NCI-H748 treated with DMSO at 0.1 percent for 48 hours (cell line): ENCODE measurements around the gene BTLA.
"Not testable (repeated sequence)": the region's sequence is repeated elsewhere in the genome, so short reads cannot be mapped to it uniquely, and the experiment has no call there.

Experiments
- DNase-seq: peaks from one replicate; lab custom pipeline; 2025; lab: John Stamatoyannopoulos, UW

BTLA gene

DNA sequence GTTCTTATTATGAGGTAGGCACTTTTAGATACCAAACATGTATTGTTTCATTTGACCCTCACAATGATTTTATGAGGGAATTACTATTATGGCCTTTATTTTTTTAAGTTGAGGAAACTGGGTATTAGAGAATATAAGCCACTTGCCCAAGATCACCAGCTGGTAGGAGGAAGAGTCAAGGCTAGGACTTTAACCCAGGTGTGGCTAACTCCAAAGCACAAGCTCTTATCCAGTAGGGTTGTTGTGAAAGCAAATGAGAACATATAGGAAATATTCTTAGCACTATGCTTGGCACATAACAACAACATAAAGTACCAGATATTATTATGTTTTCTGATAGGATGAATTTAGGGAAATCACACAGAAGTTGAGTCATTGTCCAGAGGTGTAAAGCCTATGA is 7.9 kb downstream of the BTLA start:
- no peak for DNase-seq

DNA sequence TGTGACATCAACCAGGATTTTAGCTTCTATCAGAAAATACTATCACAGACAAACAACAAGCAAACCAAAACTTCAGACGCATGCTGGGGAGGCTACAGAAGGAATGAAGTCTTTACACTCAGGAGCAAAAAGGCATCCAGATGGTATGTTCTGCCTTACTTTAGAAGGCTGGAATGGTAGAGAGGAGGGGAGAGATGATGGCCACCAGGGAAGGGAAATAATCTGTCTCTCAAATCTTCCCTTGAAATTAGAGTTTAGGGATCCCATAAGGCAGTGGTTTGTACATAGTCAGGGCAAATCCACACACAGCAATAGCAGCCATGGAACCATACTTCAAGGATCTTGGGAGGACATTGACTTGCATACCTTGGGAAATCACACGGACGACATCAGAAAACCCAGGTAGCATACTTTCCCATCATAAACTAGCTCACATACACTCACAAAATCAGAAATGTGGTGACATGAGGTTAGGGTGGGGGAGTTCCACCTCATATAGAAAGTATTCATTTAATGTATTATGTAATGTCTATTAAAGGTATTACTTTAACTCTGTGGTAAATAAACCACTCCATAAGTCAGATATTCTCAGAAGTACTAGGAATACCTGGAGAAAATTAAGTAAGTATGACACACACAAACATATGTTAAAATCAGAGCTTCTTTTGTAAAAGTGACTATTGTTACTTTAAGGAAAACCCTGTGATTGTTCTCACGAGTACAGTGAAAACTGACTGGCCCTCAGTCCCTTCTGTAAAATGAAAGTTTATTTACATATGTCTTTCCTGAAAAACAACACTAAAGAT is 9.4 kb downstream of the BTLA start:
- no peak for DNase-seq

DNA sequence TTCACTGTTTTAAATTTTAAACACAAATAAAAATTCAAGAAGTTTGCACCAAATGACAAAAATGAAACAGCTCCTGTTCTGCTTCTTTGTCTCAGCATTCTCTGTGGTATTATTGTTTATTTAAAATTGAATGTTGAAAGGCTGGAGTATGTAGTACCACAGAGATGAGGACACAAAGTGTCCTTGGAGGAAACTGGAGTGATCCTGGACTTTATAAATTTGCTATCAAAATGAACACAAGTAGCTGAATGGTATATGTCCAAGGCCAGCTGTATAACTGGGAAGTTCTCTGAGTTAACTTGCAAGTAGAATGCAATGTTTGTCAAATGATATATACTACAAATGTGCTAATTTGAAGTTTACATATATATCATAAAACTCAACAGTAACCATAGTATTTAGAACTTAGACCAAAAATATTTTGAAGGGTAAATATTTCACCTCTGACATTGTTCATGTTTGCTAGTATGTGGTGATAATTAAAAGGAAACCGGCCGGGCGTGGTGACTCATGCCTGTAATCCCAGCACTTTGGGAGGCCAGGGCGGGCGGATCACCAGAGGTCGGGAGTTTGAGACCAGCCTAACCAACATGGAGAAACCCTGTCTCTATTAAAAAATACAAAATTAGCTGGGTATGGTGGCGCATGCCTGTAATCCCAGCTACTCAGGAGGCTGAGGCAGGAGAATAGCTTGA is 12.3 kb downstream of the BTLA start:
- DNase-seq = no peak

DNA sequence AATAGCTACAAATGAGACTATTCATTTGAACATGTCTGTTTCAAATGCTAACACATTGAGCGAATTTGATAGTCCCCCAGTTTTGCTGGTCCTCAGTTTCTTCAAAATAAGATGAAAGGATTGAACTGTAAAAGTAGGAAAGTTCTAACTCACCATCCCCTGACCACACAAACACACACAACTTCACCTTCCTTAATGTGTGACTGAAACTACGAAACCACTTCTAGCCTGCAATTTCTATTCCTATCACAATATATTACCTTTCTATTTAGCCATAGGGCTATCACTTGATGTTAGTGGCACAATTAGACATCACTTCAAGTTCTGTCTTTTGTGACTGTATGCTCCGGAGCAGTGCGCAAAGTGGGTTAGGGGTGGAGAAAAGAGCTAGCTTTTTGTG is 14.9 kb downstream of the BTLA start:
- DNase-seq = no peak

DNA sequence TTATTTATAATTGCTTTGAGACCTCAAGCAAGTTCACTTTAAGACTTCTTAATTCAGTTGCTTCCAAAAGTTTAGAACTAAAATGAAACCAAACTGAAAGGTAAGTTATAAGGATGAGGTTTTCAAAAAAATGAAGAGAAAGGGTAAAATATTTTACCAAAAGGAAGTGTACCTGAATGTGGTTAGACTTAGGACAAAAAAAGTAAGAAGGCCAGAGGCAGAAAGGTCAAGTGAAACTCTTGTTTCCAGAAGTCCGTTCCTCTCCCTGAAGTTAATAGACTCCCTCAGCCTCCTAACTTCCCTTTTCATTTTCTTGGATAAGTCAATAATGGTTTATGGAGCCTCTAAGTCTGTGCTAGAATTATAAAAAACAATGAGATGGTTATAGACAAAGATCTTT is 16.6 kb downstream of the BTLA start:
- DNase-seq = no peak

DNA sequence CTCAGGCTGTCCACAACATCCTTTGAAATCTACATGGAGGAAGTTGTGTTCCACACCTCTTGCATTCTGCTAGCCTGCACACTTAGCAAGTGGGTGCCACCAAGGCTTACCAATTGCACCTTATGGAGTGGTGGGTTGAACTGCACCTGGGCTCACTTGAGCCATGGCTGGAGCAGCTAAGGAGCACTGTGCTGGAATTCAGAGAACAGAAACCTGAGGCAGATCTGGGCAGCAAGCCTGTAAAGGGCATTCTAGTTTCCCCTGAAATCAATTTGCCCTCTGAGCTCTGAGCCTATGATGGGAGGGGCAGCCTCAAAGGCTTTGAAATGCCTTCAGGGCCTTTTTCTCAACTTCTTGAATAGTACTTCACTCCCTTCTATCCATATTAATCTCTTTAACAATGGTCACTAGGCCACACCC is 18.0 kb downstream of the BTLA start:
- DNase-seq = no peak

DNA sequence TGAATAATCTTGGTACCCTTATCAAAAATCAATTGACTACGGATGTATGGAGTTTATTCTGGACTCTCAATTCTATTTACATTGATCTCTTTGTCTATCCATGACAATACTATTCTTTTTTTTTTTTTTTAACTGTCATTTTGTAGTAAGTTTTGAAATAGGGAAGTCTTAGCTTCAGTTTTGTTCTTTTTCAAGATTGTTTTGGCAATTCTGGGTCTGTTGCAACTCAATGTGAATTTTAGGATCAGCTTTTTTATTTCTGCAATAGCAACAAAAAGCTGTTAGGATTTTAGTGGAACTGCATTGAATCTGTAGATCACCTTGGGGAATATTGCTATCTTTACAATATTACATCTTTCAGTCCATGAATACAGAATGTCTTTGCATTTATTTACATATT is 21.4 kb downstream of the BTLA start:
- DNase-seq = no peak

DNA sequence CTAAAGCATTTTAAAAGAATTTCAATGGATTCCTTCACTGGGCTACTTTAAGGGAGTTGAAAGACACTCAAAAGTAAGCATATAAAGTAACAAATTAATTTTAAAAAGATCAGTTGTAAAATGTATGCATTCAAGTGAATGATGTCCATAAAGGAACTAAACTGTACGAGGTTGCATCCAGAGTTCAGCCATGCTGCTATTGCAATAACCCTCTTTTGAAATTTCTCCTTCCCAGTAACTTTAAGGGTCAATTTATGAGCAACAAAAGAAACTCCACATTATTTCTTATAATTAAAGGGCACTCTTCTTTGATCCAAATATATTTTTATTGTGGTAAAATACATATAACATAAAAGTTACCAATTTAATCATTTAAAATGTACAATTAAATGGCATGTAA is 22.9 kb downstream of the BTLA start:
- no peak for DNase-seq

DNA sequence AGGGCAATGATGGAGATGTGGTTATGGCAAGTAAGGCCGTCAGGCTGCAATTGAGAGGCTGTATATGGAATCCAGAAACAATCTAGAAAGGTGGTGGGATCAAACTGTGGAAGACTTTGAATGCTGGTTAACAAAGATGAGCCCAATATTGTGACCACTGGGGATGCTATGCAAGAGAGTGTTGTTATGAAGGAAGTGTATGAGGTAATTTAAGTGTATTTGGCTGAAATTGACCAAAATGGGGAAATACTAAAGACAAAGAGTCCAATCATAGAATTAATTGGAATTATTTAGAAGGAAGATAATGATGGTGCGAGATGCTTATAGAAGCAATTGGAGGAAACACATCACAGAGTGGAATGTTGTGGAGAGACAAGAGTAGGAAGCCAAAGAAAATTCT is 24.5 kb downstream of the BTLA start:
- no peak for DNase-seq

DNA sequence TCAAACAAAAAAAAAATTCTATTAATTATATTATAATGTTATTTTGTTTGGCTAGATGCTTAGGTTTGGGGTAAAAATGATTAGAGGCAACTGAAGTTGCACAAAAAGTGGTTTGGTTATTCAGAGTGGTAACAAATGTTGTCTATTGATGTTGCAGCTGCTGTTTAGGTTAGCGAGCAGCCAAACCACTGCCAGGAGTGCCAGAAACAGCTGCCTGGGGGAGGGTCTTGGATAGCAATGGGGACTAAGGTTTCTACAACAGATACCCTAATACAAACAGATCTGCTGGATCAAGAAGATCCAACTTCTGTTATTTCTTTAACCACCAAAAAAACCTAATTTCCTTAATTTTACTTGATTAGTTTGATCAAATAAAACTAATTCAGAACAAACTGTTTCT is 26.6 kb downstream of the BTLA start:
- DNase-seq = no peak

DNA sequence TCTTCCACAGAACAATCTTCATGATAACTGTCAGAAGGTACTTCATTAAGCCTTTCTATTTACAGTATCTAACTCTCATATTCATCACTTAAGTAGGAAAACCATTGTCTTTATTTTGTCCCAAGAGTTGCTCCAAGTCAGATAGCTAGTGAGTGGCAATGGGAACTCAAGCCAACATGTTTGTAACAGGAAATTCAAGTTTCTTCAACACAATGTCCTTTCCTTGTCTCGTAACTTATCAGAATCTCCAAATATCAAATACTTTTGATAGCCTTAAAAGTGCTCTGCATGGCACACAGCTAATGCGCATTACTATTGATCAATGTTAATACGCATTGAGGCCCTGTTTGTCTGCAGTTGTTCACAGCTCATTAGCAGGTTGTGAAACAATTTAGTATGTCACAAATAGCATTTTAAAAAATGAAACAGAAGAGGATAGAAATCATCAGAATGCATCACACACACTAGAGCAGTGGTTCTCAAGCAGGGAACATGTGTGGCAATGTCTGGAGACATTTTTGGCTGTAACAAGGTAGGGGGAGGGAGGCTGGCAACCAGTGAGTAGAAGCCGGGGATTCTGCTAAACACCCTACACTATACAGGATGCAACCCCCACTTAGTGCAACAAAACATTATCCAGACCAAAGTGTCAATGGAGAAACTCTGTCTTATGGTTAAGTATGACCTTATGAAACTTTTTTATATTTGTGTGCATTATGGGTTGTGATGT is 27.5 kb downstream of the BTLA start:
- DNase-seq = no peak

DNA sequence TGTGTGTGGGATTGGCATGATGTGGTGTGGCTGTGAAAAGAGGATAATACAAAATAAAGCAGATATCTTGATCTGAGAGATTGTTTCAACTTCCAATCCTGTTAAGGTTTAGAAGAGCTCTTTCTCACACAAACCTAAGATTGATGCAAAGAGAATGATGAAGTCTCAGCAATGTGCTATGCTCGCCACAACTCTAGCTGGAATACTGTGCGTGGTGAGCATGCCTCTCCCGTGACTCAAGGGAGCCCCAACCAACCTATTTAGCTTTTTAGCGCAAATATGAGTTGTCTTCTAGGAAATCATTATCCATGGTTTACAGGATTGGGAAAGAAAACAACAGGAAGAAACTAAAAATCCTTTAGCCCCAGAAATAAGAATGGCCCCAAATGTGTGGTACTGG is 28.5 kb downstream of the BTLA start:
- no peak for DNase-seq

DNA sequence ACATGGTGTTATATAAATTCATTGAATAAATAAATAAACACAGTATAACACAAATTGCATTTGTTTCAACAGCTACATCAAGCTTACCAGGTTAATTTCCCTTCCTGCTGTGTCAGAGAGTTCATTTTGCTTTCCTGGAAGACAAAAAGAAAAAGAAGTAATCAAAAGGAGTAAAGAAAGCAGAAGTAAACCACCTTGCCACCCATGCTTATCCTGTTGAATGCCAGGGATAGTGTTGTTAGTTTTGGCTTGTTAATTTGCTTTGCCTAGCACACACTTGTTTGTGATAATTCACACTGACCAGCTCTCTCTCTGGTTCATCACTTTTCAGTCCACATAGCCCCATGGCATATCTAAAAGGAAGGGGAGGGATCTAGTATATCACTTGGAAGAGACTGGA is 29.6 kb downstream of the BTLA start:
- DNase-seq = no peak

DNA sequence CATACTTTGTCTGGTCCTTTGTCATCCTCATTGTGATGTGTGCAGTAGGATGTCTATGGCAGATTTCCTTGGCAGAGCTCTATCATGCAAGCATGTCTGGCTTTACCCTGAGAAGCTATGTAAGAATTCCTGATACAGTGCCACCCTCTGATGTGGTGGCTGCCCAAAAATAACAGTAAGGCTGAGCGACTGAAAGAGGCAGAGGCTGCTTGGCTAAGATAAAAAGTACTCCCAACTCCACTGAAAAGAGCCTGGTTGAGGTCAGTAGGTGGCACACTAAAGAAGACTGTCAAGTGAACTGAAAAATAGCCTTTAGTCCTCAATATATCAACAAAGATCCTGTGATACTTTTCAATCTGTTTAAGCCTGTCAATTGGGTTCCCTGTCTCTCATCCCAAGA is 31.7 kb downstream of the BTLA start:
- no peak for DNase-seq

DNA sequence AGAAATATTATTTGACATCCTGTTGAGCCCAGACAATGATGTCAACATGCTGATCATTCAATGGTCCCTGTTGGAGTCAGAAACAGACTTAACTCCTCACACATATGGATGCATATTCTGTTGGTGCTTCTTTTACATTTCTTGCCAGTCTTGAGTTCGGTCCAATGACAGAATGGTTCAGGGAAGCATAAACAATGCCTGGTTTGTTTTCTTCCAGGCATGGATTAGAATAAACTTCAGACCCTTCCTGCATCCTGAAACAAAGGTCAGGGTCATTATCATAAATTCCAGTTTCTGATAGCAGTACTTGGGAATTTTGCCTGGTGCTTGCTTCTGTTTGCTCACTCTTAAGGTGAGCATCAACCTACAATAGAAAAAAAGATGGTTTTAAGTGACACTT is 33.3 kb downstream of the BTLA start:
- no peak for DNase-seq

DNA sequence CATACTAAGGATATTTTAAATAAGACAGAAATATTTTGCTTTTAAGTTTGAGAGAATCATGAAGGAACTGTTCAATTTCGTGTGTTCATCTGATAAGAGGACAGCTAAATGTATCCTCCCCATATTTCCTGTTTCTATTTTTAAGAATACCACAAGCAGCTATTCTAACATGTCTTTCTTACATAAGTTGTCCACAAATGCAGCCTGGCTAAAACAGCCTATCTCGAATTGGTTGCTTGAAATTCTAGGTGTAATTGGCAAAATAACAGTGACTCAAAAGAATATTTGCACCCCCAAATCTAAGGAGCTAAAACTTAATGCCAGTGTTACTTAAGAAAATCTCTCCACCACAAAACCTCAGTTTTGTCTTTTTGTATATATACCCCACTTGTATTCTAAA is 35.0 kb downstream of the BTLA start:
- no peak for DNase-seq

DNA sequence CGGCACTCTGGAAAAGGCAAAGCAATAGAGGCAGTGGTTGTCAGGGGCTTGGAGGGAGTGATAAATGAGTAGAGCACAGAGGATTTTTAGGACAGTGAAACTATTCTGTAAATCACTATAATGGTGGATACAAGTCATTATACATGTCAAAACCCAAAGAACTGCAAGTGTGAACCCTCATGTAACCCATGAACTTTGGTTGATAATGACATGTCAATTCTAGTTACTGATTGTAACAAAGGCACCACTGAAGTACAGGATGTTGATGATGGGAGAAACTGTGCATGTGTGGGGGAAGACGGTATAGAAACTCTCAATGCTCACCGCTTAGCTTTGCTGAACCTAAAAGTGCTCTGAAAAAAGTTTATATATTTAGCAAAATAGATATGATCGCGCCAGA is 36.0 kb downstream of the BTLA start:
- no peak for DNase-seq

DNA sequence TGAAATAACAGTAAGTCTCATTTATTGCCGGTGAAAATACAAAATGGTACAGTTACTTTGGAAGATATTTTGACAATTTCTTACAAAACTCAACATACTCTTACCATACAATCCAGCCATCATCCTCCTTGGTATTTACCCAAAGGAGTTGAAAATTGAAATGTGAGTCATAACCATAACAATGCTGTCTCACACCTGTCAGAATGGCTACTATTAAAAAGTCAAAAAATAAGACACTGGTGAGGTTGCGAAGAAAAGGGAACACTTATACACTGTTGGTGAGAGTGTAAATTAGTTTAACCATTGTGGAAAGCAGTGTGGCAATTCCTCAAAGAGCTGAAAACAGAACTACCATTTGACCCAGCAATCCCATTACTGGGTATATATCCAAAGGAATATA is 37.5 kb downstream of the BTLA start:
- not testable (repeated sequence) for DNase-seq

DNA sequence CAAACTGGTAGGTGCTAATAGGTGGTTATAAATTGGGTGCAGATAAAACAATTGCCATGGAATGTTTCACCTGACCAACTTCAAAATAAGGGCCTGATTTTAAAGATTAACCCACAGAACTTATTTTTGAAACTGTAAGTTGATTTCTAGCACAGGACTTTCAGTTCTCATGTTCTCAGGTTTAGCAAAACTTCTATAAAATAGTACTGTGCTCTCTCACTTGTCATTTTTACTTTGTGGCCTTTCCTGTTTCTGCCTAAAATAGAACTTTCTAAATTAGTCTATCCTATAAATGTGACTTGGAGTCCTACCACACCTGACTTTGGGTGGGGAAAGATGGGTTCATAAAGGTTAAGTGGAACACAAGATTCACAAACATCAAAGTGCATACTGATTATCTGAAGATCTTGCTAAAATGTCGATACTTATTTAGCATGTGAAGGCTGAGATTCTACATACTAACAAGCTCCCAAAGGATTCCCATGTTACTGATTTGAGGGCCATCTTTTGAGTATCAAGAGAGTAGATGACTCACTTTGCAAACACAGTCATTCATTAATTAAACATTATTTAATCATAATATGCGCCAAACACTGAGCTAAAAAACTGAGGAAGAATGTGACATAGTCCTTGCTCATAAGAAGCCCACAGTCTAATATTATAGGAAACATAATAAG is 38.6 kb downstream of the BTLA start:
- no peak for DNase-seq

DNA sequence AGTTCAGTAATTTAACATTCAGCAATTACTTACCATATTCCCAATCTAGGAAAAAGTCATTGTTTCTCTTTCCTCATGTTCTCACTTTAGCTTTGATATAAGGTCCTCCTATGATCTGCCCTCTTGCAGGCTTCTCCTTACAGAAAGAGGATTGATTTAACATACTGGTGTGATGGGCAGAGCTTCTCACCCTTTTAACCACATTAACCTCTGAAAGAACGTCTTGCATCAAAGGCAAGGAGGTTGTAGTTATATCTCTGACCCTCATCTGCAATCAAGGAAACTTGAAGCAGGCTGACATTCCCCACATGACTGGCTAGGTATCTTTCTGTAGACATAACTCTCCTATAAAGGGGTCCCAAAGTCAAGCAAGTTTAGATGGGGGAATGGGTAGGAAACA is 39.5 kb downstream of the BTLA start:
- DNase-seq = no peak

DNA sequence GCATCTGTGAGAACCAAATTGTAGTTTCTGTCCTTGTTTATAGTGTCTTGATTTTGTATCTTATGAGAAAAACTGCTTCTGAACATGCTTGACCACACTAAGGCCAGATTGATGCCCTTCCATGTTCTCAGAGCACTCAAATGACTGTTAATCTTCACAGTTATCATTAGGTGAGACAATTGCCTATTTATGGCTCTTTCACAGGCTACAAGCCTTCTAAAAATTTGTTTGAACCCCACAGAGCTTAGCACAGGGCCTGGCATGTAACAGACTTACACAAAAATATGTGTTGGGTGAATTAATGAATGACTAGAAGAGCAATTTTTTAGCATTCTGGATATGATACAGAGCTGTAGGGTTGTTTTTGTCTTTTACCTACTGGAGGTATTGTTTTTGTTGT is 43.1 kb downstream of the BTLA start:
- no peak for DNase-seq

DNA sequence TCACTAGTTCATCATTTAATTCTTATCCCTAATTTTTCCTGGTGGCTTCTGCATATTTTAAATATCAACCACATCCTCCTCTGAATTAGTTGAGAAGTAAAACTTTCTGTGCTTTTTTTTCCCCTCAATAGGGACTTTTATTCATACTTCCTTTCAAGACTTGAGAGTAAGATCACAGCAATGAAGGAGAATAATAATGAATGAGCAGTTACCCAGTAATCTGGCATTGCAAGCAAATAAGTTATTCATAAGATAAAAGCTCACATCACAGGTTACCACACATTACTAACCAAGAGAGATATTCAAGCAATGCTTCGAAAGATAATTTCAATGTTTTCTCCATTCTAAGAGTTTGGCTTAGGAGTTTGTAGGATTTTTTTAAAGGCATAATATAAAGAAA is 50.3 kb downstream of the BTLA start:
- DNase-seq = no peak

DNA sequence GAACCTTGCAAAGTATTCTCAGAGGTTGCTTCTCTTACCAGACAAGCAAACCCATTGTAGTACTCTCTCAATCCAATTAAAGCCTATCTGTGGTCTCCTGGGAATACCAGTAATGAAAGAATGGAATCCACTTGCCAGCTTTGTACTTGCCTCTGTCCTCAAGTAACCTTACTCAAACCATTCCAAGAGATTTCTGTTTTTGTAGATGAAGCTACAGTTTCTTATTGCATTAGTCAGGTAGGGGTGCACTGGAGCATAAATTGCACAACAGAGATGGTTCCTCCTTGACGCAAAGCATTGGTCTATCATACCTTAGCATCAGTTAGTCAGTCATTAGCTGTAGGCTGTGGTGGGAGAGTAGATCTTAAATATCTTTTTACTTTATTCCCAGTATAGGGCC is 52.9 kb downstream of the BTLA start:
- no peak for DNase-seq
